Keratinocyte (primary cell): ENCODE data around the gene MPPE1.

ENCODE experiments used
- CTCF ChIP-seq, 3 experiments: IDR thresholded peaks in 1 of 3; conservative IDR thresholded peaks in 1 of 3; optimal IDR thresholded peaks in 1 of 3; 2 replicates in 2 of 3; 3 replicates in 1 of 3; pipeline versions ENCODE3 to v1.5.1; 2011; ENCODE audit warnings: low read length in 3 of 3, mild to moderate bottlenecking in 3 of 3, moderate library complexity in 2 of 3, control low read depth in 1 of 3, inconsistent platforms in 1 of 3; ENCODE audit not compliant: insufficient read depth in 2 of 3; ENCODE audit errors: extremely low read depth in 1 of 3
- EZH2 ChIP-seq: IDR thresholded peaks from one replicate; pipeline ENCODE4 v1.6.1; 2012; ENCODE audit warnings: inconsistent platforms, mild to moderate bottlenecking, low read length, moderate library complexity

GRCh38 chr18:11943551-11943950 is 35.4 kb upstream of the MPPE1 start:
- TF ChIP-seq EZH2 (no peak), CTCF (optimal IDR thresholded peaks at IDR 0.05 in 1 of 3, IDR thresholded peaks at IDR 0.05 in 1 of 3, conservative IDR thresholded peaks at IDR 0.05 in 1 of 3; ENCODE audit: extremely low read depth in 1 of 3, insufficient read depth in 2 of 3, low read length in 3 of 3) (no peak)
